ENCODE measurements around the gene TRIM71.
"Not testable (repeated sequence)": the region's sequence is repeated elsewhere in the genome, so short reads cannot be mapped to it uniquely, and the experiment has no call there.

The TRIM71 gene

GRCh38 chr3:32895701-32896100 lies 77.9 kb downstream of the TRIM71 start:
- DNase-seq, result no peak

GRCh38 chr3:32896143-32896542 lies 78.3 kb downstream of the TRIM71 start:
- no peak for DNase-seq

GRCh38 chr3:32897001-32897601 lies 79.3 kb downstream of the TRIM71 start:
- no peak for DNase-seq

GRCh38 chr3:32897981-32898623 lies 80.3 kb downstream of the TRIM71 start:
- no peak for DNase-seq

- DNase-seq, result no peak
Observed at GRCh38 chr3:32899265-32899664, 81.5 kb downstream of the TRIM71 start.

- DNase-seq, result no peak
Observed at GRCh38 chr3:32901005-32901932, 83.5 kb downstream of the TRIM71 start.

- not testable (repeated sequence) for DNase-seq
Observed at GRCh38 chr3:32902887-32903371, 85.1 kb downstream of the TRIM71 start.

- no peak for DNase-seq
Observed at GRCh38 chr3:32903953-32904352, 86.2 kb downstream of the TRIM71 start.

- DNase-seq, result no peak
Observed at GRCh38 chr3:32909999-32910398, 92.2 kb downstream of the TRIM71 start.

- DNase-seq, result no peak
Observed at GRCh38 chr3:32910954-32911353, 93.2 kb downstream of the TRIM71 start.

GRCh38 chr3:32912046-32912445 lies 94.2 kb downstream of the TRIM71 start:
- DNase-seq, result no peak

- no peak for DNase-seq
Observed at GRCh38 chr3:32913790-32914446, 96.1 kb downstream of the TRIM71 start.

- DNase-seq, result no peak
Observed at GRCh38 chr3:32919920-32920319, 102.1 kb downstream of the TRIM71 start.

GRCh38 chr3:32922078-32922477 lies 104.3 kb downstream of the TRIM71 start:
- no peak for DNase-seq

GRCh38 chr3:32930161-32930560 lies 112.4 kb downstream of the TRIM71 start:
- no peak for DNase-seq

- not testable (repeated sequence) for DNase-seq
Observed at GRCh38 chr3:32931273-32931672, 113.5 kb downstream of the TRIM71 start.

GRCh38 chr3:32934150-32934742 lies 116.4 kb downstream of the TRIM71 start:
- no peak for DNase-seq

GRCh38 chr3:32937331-32937730 lies 119.5 kb downstream of the TRIM71 start:
- DNase-seq, result no peak

GRCh38 chr3:32939531-32940284 lies 121.9 kb downstream of the TRIM71 start:
- DNase-seq, result not testable (repeated sequence)

GRCh38 chr3:32940726-32941125 lies 122.9 kb downstream of the TRIM71 start:
- no peak for DNase-seq

GRCh38 chr3:32945136-32945535 lies 127.3 kb downstream of the TRIM71 start:
- DNase-seq, result no peak

GRCh38 chr3:32945598-32945997 lies 127.8 kb downstream of the TRIM71 start:
- DNase-seq, result not testable (repeated sequence)

Data from NCI-H2107 (cell line).